ENCODE results near the gene NLGN1.

NLGN1 gene

GRCh38 chr3:174268061-174268460, 870.5 kb downstream of the NLGN1 start:
- DNase-seq: no peak

- DNase-seq: no peak
These were observed 871.0 kb downstream of the NLGN1 start for GRCh38 chr3:174268586-174268985.

- no peak for DNase-seq
These were observed 873.3 kb downstream of the NLGN1 start for GRCh38 chr3:174270841-174271240.

DNA sequence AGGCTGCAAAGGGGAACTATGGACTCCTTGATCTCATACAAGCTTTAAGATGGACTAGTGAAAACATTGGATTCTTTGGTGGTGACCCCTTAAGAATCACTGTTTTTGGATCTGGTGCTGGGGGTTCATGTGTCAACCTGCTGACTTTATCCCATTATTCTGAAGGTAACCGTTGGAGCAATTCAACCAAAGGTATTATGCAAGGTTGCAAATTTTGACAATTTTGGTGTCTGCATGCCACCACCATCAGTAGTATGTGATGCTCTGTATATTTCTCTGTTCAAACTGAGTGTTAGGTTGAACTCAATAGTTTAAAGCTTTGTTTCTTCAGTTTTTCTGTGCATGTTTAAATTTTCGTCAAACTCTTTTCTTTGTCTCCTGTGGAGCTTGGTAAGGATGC, 877.8 kb downstream of the NLGN1 start:
- DNase-seq: no peak

DNA sequence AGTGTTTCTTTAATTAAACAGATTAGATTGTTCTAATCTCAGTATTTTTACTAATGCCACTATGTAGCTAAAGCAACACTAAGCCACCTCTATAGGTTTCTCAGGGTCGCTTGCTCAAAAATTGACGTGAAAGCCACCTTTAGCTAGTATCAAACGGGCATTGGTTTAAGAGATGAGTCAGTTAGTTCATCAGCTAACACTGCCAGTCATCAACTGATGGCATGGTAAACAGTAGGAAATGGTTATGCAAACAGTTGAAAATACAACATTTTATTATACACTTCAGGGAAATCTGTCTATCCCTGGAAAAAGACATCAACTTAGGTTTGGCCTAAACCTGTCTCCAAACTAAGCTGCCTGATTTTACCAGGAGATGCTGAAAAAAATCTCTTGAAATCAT, 879.3 kb downstream of the NLGN1 start:
- DNase-seq: no peak

DNA sequence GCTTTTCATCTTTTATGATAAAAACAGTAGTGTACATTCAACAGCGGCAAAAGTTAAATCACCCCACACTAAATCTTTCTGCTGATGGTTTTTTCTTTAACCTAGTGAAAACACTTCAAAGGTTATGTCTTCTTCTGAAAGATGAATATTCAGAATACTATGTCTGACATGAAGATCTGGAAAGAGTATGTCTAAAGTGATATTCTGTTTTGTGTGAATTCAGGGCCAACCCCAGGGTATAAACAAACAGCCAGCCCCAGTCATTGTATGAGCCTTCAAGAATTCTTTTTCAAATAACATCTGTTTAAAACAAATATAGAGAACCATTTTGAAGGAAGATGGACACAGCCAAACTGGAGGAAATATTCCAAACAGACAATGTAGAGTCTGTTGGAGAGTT, 880.5 kb downstream of the NLGN1 start:
- no peak for DNase-seq

DNA sequence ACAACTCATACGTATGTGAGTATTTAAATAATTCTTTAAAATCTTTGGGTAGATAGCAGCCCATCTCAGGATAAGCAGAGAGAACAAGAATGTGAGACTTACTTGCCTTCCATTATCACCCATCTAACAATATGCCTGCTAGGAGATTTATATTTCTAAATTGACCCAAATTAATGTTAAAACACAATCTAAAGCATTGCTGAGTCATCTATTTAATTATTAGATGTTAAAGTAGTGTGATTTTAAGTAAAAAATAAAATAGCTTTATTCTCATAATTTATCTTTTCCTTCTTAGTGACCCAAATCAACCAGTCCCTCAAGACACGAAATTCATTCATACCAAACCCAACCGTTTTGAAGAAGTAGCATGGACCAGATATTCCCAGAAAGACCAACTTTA, 882.6 kb downstream of the NLGN1 start:
- no peak for DNase-seq

DNA sequence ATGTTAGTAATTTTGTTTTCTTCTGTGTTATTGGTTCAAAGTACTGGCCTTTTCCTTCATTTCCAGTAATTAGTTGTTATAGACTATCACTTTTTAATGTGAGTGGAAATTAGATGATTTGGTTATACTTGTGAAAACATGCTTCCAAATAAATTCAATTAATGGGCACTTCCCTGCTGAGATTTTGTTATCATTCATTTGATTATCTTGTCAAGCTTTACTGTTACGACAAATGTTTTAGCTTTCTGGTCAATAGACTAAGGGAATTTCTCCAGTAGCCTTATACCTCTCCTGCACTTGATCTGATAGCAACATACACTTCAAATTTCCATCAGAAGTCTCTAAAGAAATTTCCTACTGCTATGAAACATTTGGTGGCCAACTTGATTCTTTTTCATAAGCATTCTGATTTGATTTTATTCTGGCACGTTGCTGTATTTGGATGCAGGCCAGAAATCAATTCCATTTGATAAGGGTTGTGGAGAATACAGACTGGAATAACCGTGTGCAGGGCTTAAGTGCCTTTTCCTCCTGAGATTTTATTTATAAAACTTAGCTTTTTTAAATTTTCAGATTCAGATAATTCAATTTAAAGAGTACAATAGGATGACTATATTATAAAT, 887.8 kb downstream of the NLGN1 start:
- no peak for DNase-seq

DNA sequence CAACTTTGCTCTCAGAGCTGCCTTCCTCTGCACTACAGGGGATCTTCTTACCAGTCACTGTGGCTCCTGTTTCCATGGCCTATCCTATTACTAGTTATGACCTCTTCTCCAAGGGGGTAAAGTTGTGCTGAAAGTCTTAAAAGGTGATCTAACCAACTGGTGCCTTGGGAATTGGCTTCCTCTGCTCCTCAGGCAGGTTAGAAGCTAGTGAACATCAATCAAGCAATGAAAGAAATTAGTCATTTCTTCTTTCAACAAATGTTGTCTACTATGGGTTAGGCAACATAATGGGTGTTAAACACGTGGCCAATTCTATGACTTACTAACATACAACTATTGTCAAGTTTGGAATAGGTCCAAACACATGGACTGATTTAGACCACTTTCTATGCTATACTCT, 890.2 kb downstream of the NLGN1 start:
- DNase-seq: no peak

- no peak for DNase-seq
These were observed 897.1 kb downstream of the NLGN1 start for GRCh38 chr3:174294616-174295015.

DNA sequence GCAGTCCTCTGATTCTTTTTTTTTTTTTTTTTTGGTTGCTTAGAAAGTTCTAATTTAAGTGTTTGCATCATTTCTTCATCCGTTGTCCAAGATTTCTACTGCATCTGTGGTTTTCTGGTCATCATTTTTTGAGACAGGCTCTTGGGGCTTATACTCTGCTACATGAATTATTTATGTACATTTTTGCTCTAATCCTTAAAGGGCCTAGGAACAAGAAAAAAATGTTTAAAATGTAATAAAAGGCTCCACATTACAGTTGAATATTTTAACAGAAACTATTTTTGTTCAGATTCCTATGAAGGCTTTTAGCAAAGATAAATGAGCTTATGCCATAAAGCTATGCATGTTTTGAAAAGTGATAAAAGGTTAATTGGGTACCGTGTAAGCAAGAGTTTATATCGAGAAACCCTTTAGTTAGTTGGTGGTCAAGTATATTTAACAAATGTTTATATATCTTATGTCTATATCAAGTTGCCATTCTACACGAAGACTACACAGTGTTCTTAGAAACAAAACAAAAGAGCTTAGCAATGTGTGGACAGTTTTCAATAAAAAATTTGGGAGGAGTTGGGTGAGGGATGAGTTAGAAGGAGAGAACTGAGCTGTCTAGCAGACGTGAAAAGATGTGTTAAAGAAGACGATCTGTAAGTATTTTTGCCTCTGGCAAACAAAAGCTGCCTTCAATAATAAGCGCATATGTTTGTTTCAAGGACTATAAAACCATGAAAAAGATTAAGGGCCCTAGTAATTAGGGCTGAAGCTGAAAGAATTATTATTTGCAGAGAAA, 898.0 kb downstream of the NLGN1 start:
- no peak for DNase-seq

- no peak for DNase-seq
These were observed 905.3 kb downstream of the NLGN1 start for GRCh38 chr3:174302746-174303315.

- no peak for DNase-seq
These were observed 906.5 kb downstream of the NLGN1 start for GRCh38 chr3:174303907-174304560.

DNA sequence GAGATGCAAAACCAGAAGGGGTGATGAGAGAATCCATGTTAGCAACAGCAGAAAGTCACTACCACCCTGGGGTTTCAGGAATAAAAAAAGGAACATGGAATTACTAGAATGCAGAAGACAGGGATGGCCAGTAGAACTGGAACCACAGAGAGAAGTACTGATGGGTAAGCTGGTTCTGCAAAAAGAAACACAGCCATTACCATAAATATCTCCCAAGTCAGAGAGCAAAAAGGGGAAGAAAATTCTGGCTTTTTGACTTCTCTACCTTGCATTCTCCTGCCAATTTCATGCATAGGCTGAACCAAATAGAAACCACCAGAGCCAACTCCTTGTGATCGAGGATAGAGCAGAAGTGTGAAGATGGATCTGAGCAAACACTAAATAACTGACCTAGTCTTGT, 911.2 kb downstream of the NLGN1 start:
- DNase-seq: no peak

- DNase-seq: no peak
These were observed 913.0 kb downstream of the NLGN1 start for GRCh38 chr3:174310475-174310983.

GRCh38 chr3:174315225-174315624, 917.7 kb downstream of the NLGN1 start:
- DNase-seq: no peak

GRCh38 chr3:174317005-174317404, 919.5 kb downstream of the NLGN1 start:
- no peak for DNase-seq

GRCh38 chr3:174318181-174318580, 920.6 kb downstream of the NLGN1 start:
- no peak for DNase-seq

DNA sequence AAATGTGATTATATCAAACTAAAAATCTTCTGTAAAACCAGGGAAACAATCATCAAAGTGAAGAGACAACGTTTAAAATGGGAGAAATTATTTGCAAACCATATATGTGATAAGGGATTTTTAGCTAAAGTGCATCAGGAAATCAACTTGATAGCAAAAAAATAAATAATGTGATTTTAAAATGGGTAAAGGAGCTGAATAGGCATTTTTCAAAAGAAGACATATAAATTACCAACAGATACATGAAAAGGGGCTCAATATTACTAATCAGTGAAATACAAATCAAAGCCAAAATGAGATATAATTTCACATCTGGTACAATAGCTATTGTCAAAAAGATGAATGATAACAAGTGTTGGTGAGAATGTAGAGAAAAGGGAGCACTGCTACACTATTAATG, 924.0 kb downstream of the NLGN1 start:
- DNase-seq: no peak

DNA sequence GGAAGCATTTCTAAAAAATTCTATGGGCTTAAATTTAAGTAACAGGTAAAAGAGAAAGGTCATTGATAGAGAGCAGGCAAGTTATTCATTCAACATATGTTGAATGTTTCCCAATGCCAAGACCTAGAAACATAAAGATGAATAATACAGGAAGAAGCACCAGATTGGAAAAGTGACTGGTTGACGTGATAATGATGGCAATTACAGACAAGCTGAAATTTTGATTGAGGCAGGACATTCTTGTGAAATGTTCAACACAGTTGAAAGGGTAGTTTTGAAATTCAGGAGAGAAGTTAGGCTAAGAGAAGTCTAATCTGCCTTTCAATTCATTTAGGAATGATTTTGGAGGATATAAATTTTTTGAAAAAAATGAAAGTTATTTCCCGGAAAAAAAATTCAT, 925.2 kb downstream of the NLGN1 start:
- DNase-seq: no peak

GRCh38 chr3:174325171-174325570, 927.6 kb downstream of the NLGN1 start:
- DNase-seq: no peak
